ENCODE results near the gene YDJC.
A peak's percentile ranks its signal among the peaks of the same experiment; 100 is the strongest.
"Not testable (repeated sequence)": the region's sequence is repeated elsewhere in the genome, so short reads cannot be mapped to it uniquely, and the experiment has no call there.

YDJC gene

DNA sequence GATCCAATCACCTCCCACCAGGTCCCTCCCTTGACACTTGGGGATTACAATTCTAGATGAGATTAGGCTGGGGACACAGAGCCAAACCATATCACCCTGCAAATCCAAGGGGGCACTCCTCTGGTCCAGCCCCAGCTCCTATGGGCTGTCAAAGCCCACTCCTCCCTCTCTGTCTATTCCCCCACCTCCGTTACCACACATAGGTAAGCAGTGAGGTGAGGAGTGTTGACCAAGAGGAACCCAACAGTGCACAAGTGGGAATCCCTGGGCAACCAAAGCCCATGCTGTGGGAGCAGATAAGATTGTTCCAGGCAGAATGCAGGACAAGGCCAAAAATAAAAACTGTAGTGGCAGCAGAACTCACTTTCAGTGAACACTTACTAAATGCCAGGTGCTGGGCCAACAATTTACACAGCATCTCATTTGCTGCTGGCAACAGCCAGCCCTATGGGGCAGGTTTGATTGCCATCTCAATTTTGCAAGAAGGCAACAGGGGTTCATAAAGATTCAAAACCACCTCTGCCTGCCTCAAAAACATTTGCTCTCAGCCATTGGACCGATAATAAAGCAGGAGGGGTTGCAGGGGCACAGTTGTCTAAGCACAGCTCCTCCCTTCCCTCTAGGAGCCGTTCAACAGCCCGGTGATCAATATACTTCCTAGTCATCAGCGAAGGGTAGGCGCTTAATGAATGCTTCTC is 21.1 kb upstream of the YDJC start:
- TF ChIP-seq, protein P1, sequence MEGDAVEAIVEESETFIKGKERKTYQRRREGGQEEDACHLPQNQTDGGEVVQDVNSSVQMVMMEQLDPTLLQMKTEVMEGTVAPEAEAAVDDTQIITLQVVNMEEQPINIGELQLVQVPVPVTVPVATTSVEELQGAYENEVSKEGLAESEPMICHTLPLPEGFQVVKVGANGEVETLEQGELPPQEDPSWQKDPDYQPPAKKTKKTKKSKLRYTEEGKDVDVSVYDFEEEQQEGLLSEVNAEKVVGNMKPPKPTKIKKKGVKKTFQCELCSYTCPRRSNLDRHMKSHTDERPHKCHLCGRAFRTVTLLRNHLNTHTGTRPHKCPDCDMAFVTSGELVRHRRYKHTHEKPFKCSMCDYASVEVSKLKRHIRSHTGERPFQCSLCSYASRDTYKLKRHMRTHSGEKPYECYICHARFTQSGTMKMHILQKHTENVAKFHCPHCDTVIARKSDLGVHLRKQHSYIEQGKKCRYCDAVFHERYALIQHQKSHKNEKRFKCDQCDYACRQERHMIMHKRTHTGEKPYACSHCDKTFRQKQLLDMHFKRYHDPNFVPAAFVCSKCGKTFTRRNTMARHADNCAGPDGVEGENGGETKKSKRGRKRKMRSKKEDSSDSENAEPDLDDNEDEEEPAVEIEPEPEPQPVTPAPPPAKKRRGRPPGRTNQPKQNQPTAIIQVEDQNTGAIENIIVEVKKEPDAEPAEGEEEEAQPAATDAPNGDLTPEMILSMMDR (IDR thresholded peaks at IDR 0.05) = no peak
- H3K27ac ChIP-seq = no peak overlapping the region
- no peak for DNase-seq (ENCODE audit: low spot score)
- H3K4me3 ChIP-seq = peak overlapping the region; percentile 86

GRCh38 chr22:21650280-21650679 is 20.5 kb upstream of the YDJC start:
- DNase-seq (ENCODE audit: low spot score) = no peak
- H3K27ac ChIP-seq = no peak overlapping the region
- TF ChIP-seq, protein P1 (IDR thresholded peaks at IDR 0.05) = no peak

GRCh38 chr22:21646608-21647590 is 17.1 kb upstream of the YDJC start:
- no peak overlapping the region for H3K27ac ChIP-seq
- TF ChIP-seq, protein P1 (IDR thresholded peaks at IDR 0.05) = peak; percentile 70
- no peak overlapping the region for H3K4me3 ChIP-seq
- no peak for DNase-seq (ENCODE audit: low spot score)

More at GRCh38 chr22:21650280-21650679, 20.5 kb upstream of the YDJC start:
- H3K4me3 ChIP-seq = no peak overlapping the region

DNA sequence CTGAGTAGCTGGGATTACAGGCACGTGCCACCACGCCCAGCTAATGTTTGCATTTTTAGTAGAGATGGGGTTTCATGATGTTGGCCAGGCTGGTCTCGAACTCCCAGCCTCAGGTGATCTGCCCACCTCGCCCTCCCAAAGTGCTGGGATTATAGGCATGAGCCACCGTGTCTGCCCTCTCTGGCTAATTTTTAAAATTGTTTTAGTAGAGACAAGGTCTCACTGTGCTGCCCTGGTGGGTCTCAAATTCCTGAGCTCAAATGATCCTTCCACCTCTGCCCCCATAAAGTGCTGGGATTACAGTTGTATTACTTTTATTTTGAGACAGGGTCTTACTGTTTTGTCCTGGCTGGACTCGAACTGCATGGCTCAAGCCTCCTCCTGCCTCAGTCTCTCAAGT is 15.7 kb upstream of the YDJC start:
- H3K27ac ChIP-seq; DNase-seq (ENCODE audit: low spot score); H3K4me3 ChIP-seq: not testable (repeated sequence)

GRCh38 chr22:21643533-21644357 is 13.9 kb upstream of the YDJC start:
- TF ChIP-seq, protein P1 (IDR thresholded peaks at IDR 0.05) = no peak
- Histone ChIP-seq H3K27ac (no peak overlapping the region), H3K4me3 (peak overlapping the region; percentile 74)
- DNase-seq (ENCODE audit: low spot score) = no peak

- peak overlapping the region; percentile 74 for H3K4me3 ChIP-seq
- H3K27ac ChIP-seq = peak overlapping the region; percentile 46 to 76
- DNase-seq (ENCODE audit: low spot score) = no peak
- TF ChIP-seq, protein P1 (IDR thresholded peaks at IDR 0.05) = no peak
Observed at GRCh38 chr22:21642584-21643448, 13.0 kb upstream of the YDJC start.

Data from coronary artery (tissue), 2 donors.